ENCODE measurements around the gene SNPH.

- TF ChIP-seq MAX (IDR thresholded peaks at IDR 0.05) (no peak), TEAD4 (IDR thresholded peaks at IDR 0.05) (no peak), YY1 (IDR thresholded peaks at IDR 0.05; ENCODE audit: low read depth) (no peak), REST (IDR thresholded peaks at IDR 0.05; ENCODE audit: low read depth) (no peak), RAD21 (IDR thresholded peaks at IDR 0.05; ENCODE audit: low read depth) (no peak), USF1 (IDR thresholded peaks at IDR 0.05) (no peak), CEBPB (IDR thresholded peaks at IDR 0.05) (no peak), FOXM1 (IDR thresholded peaks at IDR 0.05; ENCODE audit: borderline replicate concordance, low read depth) (no peak), TAF1 (IDR thresholded peaks at IDR 0.05; ENCODE audit: low read depth) (no peak)
Measured at GRCh38 chr20:1317545-1318255, 51.6 kb downstream of the SNPH start.

Measured in Ishikawa (cell line).